Endothelial cell of umbilical vein (primary cell): ENCODE measurements around the gene TSPAN17.

Experiments used
- CTCF ChIP-seq, 2 donors: IDR thresholded peaks; 1 replicate in 1 of 2; 2 replicates in 1 of 2; pipeline ENCODE4 v1.5.1; 2011; ENCODE audit warnings: low read length in 2 of 2, mild to moderate bottlenecking in 2 of 2, moderate library complexity in 2 of 2, control low read depth in 1 of 2, inconsistent platforms in 1 of 2, low read depth in 1 of 2; ENCODE audit not compliant: insufficient read depth in 1 of 2; ENCODE audit errors: extremely low read depth in 1 of 2
- POLR2A ChIP-seq: IDR thresholded peaks from 2 replicates; pipeline ENCODE4 v1.6.1; 2012; ENCODE audit warnings: low read depth, mild to moderate bottlenecking, control low read depth, low read length

- TF ChIP-seq POLR2A (no peak), CTCF (IDR thresholded peaks at IDR 0.05; ENCODE audit: extremely low read depth in 1 of 2, insufficient read depth in 1 of 2, low read depth in 1 of 2, low read length in 2 of 2) (no peak)
These were observed 32.3 kb upstream of the TSPAN17 start for GRCh38 chr5:176614805-176615478.
